Stimulated activated CD8-positive, alpha-beta memory T cell treated with anti-CD3 and anti-CD28 coated beads, Interleukin-7, amount 100 ng/mL, for 4 hours (primary cell): ENCODE measurements around the gene C14orf132.
"Not testable (repeated sequence)": the region's sequence is repeated elsewhere in the genome, so short reads cannot be mapped to it uniquely, and the experiment has no call there.

ENCODE experiments used
- DNase-seq, 2 donors: peaks; one replicate each; pipeline ENCODE4 v3.0.0-alpha.2; 2020; ENCODE audit warnings: low read depth in 2 of 2

C14orf132 gene

DNA sequence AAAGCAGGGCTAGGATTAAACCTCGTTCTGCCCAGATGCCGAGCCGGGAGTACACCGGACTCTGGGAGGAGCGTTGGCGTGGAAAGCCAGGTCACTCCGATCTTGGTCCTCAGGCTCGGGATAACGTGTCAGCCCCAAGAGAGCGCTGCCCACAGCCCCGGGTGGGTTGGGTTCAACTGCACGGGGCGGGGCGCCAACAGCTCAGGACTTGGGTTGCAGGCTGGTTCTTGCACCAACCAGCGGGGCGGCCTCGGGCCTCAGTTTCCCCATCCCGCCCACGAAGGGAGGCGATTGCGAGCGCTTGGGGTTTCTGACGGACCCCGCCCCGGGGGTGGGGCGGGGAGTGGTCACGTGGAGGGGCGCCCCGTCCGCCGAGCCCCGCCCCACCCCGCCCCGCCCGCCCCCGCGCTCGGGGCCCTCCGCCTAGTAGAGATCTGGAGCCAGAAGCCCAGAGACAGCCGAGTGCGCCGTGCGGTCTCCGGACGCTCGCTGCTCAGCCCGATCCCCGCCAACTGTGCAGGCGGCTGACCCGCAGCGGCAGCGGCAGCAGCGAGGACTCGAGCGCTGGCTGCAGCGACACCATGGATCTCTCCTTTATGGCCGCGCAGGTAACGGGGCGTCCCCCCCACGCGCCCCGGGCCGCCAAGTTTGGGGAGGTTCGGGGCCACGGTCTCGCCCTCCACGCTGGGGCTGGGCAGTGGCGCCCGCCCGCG is at the start of gene C14orf132:
TSS of gene C14orf132 (plus strand) at position 443 of the 713 bp plus-strand sequence. CDS start at position 582, 139 bp downstream.
- peak; percentile 3 to 28 for DNase-seq

DNA sequence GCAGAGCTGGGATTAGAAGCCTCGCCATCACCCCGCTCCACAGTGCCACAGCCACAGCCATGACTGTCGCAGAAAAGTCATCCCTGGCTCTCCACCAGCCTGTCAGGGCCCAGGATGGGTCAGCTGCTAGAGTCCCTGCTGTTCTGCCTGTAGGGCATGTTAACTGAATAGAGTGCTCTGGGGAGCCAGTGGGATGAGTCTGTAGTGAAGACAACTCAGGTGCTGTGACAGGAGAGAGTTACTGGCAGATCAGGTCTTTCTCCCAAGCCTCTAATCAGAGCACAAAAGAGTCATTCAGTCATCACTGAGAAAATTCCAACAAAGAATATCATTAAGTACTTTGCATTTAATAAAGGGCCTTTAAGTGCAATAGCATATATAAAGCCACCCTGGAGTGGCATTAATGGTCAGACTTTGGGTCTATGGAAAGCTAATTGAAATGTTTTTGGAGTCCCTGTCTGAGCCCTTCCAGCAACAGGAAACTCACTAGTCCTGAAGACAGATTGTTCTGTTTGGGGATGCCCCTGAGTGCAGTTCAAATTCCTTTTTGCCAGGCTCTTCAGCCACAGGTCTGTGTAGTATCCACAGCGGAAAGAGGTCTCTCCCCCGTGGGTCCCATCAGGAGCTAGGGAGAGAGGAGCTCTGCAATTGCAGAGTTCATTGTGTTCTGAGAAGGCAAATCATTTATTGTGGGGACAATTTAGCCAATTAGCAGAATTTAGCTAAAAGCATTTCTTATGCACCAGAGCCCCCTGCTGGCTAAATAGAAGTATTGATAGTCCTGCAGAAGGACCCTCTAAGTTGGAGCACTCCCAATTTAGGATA is 45.2 kb upstream of the C14orf132 start:
- no peak for DNase-seq

DNA sequence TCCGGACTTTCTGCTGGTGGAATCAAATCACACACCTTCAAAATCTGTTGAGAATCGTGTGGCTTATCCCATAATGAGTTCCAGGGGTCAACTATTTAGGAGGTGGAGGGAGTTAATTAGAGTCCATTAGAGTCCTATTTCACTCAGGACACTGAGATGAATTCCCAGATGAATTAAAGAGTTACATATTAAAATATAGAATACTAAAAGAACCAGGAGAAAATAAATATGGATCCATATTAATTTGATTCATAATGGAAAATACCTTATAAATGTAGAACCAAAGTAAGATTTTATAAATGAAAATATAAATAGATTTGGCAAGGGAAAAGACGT is 44.6 kb upstream of the C14orf132 start:
- no peak for DNase-seq

DNA sequence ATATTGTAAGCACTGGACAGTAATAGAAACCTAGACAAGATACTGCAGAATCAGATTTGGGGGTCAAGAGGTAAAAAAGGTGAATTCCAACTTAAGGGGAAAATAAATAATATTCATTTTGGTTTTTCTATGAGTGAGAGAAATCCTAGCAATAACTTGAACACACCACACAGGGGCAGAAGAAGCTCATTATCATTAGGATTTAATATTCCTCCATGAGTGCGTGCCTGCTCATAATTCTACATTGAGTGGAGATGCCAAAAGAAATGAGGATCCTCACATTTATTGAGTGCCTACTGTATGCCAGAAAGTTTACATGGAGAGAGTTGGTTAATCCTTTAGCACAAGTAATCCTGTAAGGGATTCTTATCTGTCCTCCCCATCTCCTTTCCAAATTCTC is 40.5 kb upstream of the C14orf132 start:
- DNase-seq = no peak

DNA sequence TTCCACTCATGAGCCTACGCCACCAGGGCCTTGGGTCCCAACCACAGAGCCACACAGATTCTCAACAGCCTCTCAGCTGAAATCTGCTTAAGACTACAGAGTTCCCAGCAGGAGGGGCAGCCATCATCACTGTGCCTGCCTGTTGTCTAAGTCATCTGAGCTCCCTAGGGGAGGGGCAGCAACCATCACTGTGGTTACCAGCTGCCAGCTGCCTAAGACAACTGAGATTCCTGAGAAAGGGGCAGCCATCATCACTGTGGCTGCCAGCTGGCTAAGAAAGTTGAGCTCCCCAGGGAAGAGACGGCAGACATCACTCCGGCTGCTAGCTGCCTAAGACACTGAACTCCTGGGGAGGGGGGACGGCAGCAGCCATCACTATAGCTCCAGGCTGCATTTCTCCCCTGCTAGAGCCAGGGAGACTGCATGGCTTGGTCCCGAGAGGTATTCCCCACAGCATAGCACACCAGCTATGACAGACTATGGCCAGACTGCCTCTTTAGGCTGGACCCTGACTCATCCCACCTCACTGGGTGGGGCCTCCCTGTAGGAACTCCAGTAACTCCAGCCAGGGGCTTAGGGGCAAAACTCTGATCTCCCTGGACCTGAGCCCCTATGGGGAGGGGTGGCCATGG is 37.2 kb upstream of the C14orf132 start:
- DNase-seq = no peak

DNA sequence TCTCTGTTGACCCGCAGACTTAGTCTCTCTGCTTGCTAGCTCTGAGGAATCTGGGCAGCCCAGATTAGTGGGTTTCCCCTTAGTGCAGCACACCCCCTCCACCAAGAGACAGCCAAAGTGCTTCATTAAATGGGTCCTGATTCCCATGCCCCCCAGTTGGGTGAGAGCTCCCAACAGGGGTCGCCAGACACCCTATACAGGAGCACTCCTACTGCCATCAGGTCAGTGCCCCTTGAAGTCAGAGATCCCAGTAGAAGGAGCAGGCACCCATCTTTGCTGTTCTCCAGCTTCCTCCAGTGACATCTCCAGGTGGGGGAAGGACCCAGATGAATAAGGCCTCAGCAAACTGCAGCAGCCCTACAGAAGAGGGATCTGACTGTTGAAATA is 36.7 kb upstream of the C14orf132 start:
- no peak for DNase-seq

DNA sequence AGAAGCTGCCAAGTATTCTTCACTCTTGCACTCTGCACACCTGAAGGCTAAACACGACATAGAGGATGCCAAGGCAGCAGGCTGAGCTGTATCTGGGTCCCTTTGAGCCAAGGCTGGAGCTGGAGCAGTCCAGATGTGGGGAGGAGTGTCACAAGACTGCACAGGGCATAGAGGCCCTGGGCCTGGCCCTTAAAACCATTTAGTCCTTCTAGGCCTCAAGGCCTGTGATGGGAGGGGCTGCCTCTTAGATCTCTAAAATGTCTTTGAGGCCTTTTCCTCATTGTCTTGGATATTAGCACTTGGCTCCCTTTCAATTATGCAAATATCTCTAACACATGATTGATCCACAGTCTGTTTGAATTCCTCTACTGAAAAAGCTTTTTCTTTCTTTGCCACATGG is 28.0 kb upstream of the C14orf132 start:
- no peak for DNase-seq

DNA sequence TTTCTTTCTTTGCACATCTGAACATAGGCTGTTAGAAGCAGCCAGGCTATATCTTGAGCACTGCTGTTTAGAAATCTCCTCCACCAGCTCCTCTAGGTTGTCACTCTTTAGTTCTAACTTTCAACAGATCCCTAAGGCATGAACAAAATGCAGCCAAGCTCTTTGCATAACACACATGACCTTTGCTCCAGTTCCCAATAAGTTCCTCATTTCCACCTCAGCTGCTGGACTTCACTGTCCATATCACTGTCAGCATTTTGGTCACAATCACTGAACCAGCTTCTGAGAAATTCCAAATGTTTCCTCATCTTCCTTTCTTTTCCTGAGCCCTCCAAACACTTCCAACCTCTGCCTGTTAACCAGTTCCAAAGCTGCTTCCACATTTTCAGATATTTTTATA is 27.6 kb upstream of the C14orf132 start:
- no peak for DNase-seq

DNA sequence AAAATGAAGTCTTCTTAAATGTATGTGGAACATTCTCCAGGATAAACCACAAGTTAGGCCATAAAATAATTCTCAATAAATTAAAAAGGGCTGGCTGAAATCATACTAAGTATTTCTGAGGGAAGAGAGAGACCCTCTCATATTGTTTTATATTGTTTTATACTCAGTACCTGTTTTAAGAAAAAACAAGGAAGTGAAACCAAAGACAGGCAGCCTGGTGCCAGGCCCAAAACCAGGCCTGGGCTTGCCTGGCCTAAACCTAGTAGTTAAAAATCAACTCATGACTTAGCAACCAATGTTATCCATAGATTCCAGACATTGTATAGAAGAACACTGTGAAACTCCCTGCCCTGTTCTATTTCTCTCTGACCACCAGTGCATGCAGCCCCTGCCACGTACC is 26.4 kb upstream of the C14orf132 start:
- not testable (repeated sequence) for DNase-seq

DNA sequence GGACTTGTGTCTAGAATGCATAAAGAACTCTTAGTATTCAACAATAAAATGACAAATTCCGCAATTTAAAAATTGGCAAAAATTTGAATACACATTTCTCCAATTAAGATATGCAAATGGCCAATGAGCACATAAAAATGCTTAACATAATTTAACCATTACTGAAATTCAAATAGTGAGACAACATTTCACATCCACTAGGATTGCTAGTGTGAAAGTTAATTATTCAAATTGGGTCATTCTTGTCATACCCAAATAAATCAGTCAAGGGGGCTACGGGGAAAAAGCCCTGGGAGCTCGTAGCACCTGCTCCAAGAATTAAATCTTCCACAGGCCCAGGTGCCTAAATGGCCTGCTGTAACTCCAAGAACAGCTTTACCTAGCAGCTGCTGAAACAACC is 25.0 kb upstream of the C14orf132 start:
- DNase-seq = no peak

DNA sequence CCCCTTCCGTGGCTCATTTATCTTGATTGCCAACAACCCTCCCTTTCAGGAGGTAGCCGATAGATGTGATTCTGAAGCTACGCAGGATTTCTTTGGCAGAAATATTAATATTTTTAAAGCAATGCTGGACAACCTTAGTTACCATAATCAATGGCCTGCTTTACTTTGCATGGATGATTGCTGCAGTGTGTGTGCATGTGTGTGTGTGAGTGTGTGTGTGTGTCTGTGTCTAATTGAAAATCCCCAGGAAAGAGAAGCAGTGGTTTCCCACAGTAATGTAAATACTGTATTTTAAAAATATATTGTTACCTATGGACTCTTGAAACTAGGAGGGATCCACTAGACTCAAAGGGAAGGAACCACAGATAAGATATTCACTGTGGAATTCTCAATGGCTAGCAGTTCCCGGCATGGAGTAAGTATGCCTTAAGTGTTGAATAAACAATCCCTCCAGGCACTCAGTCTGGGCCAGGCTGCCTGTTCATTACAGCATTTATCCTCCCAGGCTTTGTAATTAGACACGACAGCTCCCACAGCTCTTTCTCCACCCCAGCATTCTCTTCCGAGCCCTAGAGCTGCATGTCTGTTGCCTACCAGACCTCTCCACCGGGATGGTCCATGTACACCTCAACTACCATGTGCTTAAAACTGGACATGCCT is 22.5 kb upstream of the C14orf132 start:
- DNase-seq = no peak

DNA sequence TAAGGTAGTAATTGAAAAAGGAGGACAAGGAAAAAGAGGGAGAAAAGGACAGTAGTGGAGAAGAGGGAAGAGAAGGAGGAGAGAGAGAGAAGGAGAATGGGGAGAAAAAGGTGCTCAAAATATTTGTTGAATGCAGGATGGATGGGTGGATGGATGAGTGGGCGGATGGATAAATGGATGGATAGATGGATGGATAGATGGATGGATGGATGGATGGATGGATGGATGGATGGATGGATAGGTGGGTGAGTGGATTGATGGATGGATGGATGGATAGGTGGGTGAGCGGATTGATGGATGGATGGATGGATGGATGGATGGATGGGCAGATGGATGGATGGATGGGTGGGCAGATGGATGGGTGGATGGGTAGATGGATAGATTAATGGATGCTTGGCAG is 21.3 kb upstream of the C14orf132 start:
- no peak for DNase-seq

DNA sequence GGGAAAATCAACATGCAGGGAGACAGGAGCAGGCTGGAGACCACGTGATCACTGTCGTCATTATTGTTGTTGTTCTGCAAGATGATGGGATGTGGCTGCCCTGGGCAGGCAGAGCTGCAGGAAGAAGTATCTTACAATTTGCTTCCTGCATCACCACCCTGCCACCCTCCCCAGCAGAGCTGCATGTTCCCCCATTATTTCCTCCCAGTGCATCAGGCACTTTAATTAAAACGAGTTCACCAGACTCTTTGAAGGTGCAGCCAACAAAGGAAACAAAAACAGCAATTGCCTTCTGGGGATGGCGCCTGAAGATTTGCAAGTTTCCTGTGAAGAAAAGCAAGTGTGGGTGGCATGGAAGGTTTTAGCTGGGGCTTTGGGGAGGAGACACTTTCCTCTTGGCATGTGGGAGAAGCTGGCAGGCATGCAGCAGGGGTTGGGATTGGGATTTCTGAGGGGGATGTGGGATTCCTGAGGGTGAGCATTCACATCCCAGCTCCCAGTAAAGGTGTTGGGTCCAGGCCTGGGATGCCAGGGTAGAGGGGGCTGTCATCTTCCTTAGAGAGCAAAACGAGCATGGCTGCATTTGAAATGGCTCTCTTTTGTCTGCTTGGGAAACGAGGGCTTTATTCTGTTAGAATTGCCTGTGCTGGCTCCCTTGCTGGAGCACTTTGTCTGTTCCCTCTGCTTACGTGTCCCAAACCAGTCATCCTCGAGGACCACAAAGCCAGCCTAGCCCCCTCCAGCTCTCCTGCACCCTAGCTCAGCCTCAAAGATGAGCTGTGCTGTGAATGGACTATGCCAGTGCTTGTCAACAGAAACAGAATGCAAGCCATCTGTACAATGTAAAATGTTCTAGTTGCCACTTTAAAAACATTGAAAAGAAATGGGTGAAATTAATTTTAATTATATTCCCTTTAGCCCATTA is 11.5 kb upstream of the C14orf132 start:
- no peak for DNase-seq

DNA sequence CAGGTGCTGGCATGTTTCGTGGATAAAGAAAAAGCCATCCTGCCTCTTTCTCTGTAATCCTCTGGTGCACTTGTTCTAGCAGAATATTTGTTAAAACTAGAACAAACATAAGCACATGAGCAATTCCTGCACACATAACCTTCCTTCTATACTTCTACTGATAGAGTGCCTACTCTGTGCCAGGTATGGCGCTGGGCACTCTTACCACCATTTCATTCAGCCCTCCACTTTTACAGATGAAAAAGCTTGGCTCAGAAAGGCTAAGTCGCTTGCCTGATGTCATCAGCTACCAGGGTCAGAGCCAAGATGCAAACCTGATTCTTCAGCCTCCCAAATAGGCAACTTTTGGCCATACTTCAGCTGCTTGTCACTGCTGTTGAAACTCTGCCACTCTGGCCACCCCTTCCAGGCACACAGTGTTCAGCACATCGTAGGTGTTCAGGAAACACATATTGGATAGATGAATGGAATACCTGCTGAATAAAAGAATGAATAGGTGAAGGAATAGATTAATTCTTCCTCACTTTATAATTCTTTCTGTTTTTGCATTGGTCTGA is 10.0 kb upstream of the C14orf132 start:
- DNase-seq = no peak

DNA sequence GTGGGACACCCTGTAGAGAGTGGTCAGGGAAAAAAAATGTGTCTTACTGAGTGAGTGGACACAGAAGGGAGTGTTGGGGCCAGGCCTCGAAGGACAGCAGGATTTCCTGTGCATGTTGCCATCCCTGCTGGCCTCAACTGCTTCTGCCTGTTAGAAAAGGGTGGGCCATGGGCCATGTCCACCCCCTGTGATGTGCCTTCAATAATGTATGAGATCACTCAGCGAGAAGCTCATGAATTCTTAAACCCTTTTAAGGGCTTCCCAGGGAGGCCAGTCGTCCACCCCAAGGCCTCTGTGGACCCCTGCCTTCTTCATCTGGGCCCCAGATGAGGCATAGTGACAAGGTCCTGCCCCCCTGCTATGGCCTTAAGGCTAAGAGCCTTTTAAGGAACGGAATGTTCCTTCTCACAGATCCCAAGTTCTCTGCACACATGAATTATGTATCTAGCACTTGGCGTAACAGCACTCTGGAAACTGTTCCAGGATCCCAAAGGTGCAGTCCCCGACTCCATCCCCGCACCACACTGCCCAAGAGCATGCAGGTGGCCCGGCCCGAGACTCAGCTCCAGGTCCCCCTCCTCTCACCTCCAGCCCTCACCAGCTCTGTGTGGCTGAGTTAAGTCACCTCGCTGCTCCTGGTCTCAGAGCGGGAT is 8.9 kb upstream of the C14orf132 start:
- no peak for DNase-seq

DNA sequence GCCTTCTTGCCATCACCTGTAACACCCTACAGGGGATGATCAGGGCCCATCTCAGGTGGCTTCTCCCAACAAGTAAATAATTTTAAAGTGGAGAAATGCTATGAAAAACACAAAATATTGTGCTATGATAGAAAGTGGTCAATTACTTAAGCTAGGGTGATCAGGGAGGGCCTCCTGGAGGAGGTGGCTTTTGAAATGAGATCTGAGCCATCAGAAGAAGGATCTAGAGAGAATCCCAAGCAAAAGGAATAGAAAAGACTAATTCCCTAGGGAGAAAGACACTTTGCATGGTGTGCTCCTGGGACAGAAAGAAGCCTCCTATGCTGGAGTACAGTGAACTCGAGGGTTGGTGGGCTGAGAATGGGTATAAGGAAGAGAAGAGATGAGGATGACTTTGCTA is 7.5 kb upstream of the C14orf132 start:
- no peak for DNase-seq

DNA sequence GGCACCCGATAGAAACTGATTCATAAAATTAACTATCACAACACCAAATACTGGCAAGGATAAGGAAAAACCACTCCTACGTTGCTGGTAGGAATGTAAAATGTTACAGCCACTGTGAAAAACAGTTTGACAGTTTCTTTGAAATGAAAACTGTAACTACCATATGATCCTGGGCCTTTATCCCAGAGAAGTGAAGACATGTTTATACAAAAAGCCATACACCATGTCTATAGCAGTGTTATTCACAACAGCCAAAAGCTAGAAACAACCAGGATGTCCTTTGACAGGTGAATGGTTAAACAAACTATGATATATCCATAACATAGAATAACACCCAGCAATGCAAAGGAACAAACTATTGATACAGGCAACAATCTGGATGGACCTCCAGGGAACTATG is 3.7 kb upstream of the C14orf132 start:
- no peak for DNase-seq

DNA sequence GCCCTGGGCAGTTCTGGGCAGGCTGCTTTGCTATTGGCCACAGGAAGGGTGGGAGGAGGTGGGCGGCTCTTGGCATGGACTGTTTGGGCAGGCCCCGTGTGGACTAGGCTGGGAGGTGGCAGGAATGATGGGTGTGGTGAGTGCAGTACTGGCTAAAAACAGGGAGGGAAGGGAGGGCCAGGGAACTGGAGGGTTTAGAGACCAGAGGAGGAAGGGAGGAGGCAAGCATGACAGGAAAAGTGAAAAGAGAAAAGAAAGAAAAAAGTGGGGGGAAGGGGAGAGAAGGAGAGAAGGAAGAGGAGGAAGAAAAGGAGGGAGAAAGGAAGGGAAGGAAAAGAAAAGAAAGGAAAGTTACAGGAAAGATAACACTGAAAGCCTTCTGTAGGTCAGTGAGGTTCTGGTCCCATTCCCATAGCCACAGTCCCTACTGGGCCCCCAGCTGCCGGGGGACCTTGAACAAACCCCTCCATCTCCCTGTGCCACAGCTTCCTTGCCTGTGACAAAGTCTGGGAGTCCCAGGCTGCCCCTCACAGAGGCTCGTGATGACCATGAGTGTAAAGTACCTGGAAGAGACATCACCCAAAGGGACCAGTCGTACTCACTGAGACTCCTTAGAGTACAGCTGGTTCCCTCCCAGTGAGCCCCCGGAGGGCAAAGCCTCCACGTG is 1.1 kb upstream of the C14orf132 start:
- no peak for DNase-seq

DNA sequence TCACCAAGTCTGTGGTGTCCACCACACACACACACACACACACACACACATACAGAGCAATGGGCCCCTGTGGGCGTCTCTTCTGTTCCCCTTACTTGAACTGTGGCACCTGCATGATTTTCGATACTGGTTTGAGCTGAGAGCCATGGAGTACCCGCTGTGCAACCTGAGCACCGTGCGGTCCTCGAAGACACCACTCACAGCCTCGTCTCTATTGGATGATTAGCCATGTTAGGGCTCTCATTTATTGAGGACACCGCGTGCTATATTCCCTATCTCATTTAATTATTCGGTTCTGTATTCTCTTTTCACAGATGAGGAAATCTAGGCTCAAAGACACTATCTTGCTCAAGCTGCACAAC is 623 bp upstream of the C14orf132 start:
- DNase-seq = no peak
